Activated T-cell treated with anti-CD3 and anti-CD28 coated beads, Interleukin-2, amount 50 U/mL, for 72 hours (primary cell): ENCODE data around the gene ENTPD7. TPM values are rescaled to one million over a fixed set of nuclear protein-coding genes. Genes with fewer than 3 reads are reported as not detected.
"Not testable (repeated sequence)": the region's sequence is repeated elsewhere in the genome, so short reads cannot be mapped to it uniquely, and the experiment has no call there.

Source experiments
- ATAC-seq, 2 donors: fragments of 150-1000 bp; cut with Tn5 transposase; replicated peaks in 1 of 2; 2 replicates each; pipeline ENCODE4 v1.10.0; 2021; ENCODE audit warnings: moderate library complexity in 2 of 2, mild to moderate bottlenecking in 1 of 2
- DNase-seq, 2 donors: peaks; one replicate each; pipeline ENCODE4 v3.0.0; 2021 to 2022; ENCODE audit warnings: mixed read lengths in 1 of 2
- H3K27ac Mint-ChIP-seq: one replicate; pipeline ENCODE4 v1.8.0; 2022; ENCODE audit warnings: mild to moderate bottlenecking, moderate library complexity, mixed read lengths
- H3K27me3 Mint-ChIP-seq: one replicate; pipeline ENCODE4 v1.8.0; 2022; ENCODE audit warnings: low read depth, mixed read lengths
- H3K36me3 Mint-ChIP-seq, 2 donors: one replicate each; pipeline ENCODE4 v1.8.0; 2022; ENCODE audit warnings: mixed read lengths in 2 of 2, mild to moderate bottlenecking in 1 of 2; ENCODE audit not compliant: insufficient read depth in 2 of 2
- H3K4me1 Mint-ChIP-seq: one replicate; pipeline ENCODE4 v1.8.0; 2022; ENCODE audit warnings: low read depth, mixed read lengths
- H3K4me3 Mint-ChIP-seq, 2 donors: one replicate each; pipeline ENCODE4 v1.8.0; 2022; ENCODE audit warnings: mild to moderate bottlenecking in 2 of 2, mixed read lengths in 2 of 2, moderate library complexity in 2 of 2
- H3K9me3 Mint-ChIP-seq, 2 donors: one replicate each; pipeline ENCODE4 v1.8.0; 2022; ENCODE audit warnings: mixed read lengths in 2 of 2
- total RNA-seq, 2 donors: library from RNA; stranded (reverse); gene quantifications; one replicate each; pipeline ENCODE4 v1.2.3, GENCODE V29; 2022

The ENTPD7 gene
- total RNA-seq, 2 donors from 2014 or later: 3.9 to 4.1 TPM

DNA sequence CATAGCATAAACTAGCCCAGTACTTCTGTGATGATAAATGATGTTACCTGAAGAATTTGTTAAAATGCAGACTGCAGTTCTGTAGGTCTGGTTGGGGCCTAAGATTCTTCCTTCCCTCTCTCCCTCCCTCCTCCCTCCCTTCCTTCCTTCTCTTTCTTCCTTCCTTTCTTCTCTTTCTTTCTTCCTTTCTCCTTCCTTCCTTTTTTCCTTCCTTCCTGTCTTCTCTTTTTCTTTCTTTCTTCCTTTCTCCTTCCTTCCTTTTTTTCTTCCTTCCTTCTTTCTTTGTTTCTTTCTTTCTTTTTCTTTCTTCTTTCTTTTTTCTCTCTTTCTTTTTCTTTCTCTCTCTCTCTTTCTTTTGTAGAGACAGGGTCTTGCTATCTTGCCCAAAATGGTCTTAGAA is 35.4 kb upstream of the ENTPD7 start:
- peaks cover 21% of the 10 kb centered on the region for H3K4me1 Mint-ChIP-seq
- peaks cover 12% of the 10 kb centered on the region for H3K27me3 Mint-ChIP-seq
- no peaks in the 10 kb centered on the region for H3K9me3 Mint-ChIP-seq
- ATAC-seq (no peak), DNase-seq (no peak)
- peaks cover 4 to 8% of the 10 kb centered on the region in 2 donors for H3K36me3 Mint-ChIP-seq
- H3K4me3 Mint-ChIP-seq: no peak overlapping the region
- H3K27ac Mint-ChIP-seq: peak overlapping the region; percentile 1

DNA sequence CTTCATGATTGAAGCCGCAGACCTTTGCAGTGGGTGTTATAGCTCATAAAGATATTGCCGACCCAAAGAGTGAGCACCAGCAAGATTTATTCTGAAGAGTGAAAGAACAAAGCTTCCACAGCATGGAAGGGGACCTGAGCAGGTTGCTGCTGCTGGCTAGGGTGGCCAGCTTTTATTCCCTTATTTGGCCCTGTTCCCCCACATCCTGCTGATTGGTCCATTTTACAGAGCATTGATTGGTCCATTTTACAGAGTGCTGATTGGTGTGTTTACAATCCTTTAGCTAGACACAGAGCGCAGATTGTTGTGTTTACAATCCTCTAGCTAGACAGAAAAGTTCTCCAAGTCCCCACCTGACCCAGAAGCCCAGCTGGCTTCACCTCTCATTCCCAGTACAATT is 34.2 kb upstream of the ENTPD7 start:
- not testable (repeated sequence) for H3K9me3 Mint-ChIP-seq, DNase-seq, H3K27ac Mint-ChIP-seq, ATAC-seq, H3K36me3 Mint-ChIP-seq, H3K4me3 Mint-ChIP-seq
- Mint-ChIP-seq H3K4me1 (peaks cover 23% of the 10 kb centered on the region), H3K27me3 (peaks cover 12% of the 10 kb centered on the region)

DNA sequence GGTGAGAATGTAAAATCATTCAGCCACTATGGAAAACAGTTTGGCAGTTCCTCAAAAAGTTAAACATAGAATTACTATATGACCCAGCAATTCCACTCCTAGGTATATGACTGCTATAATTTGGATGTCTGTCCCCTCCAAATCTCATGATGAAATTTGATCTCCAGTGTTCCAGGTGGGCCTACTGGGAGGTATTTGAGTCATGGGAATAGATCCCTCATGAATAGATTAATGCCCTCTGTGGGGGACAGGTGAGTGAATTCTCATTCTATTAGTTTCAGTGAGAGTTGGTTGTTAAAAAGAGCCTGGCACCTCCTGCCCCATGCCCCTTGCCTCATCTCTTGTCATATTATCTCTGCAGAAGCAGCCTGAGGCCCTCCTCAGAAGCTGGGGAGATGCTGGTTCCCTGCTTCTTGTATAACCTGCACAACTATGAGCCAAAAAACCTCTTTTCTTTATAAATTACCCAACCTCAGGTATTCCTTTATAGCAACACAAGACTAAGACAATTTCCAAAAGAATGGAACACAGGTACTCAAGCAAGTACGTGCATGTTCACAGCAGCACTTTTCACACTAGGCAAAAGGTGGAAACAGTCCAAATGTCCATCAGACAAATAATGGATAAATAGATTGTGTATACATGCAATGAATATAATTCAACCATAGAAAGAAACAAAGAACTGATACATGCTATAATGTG is 30.2 kb upstream of the ENTPD7 start:
- no peak overlapping the region for H3K27ac Mint-ChIP-seq
- peaks cover 36% of the 10 kb centered on the region for H3K27me3 Mint-ChIP-seq
- no peaks in the 10 kb centered on the region for H3K36me3 Mint-ChIP-seq
- DNase-seq (no peak), ATAC-seq (no peak)
- no peak overlapping the region for H3K4me3 Mint-ChIP-seq
- peaks cover 17% of the 10 kb centered on the region for H3K4me1 Mint-ChIP-seq
- H3K9me3 Mint-ChIP-seq: no peaks in the 10 kb centered on the region

DNA sequence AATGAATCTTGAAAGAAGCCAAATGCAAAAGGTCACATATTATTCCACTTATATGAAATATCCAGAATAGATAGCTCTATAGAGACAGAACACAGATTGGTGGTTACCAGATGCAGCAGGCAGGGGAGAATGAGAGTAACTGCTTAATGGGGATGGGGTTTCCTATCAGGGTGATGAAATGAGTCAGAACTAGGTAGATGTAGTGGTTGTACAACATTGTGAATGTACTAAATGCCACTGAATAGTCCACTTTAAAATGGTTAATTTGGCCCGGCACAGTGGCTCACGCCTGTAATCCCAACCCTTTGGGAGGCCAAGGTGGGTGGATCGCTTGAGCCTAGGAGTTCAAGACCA is 29.7 kb upstream of the ENTPD7 start:
- DNase-seq (no peak), ATAC-seq (peak; percentile 49 to 59)
- H3K27ac Mint-ChIP-seq: no peak overlapping the region
- peaks cover 41% of the 10 kb centered on the region for H3K27me3 Mint-ChIP-seq
- no peaks in the 10 kb centered on the region for H3K9me3 Mint-ChIP-seq
- H3K36me3 Mint-ChIP-seq: no peaks in the 10 kb centered on the region
- no peak overlapping the region for H3K4me3 Mint-ChIP-seq
- H3K4me1 Mint-ChIP-seq: peaks cover 17% of the 10 kb centered on the region

DNA sequence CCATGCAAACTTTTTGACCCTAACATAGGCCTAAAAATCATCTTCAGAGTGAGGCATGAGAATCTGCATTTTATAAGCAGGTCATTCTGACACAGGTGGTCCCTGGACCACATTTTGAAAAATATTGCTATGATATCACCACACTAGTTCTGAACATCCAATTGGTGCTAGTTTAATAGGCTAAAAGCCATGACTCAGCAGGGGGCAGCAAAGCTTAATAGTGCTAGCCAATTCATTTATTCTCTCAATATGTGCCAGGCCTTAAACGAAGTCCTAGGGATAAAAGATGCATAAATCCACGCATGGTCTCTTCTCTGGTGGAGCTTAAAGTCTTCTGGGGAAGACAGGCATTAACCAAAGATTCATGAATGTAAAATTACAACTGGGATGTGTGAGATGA is 28.9 kb upstream of the ENTPD7 start:
- peaks cover 17% of the 10 kb centered on the region for H3K4me1 Mint-ChIP-seq
- H3K4me3 Mint-ChIP-seq: no peak overlapping the region
- peaks cover 43% of the 10 kb centered on the region for H3K27me3 Mint-ChIP-seq
- DNase-seq (no peak), ATAC-seq (no peak)
- H3K9me3 Mint-ChIP-seq: no peaks in the 10 kb centered on the region
- no peaks in the 10 kb centered on the region for H3K36me3 Mint-ChIP-seq
- H3K27ac Mint-ChIP-seq: no peak overlapping the region

DNA sequence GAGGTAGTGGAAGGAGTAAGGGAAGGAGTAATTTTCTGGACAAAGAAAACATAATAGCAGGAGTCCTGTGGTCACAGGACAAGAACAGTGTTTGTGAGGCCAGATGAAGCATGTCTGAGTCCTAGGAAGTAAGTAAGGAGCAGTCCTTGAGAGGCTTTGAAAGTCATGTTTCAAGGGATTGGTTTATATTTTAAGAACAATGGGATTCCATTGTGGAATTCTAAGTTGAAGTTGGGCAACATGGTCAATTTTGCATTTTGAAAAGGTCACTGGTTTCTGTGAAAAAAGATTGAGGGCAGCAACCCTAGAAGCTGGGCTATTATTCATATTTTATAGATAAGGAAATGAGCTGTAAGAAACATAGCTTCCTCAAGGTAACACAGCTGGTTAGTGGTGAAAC is 28.3 kb upstream of the ENTPD7 start:
- no peak for DNase-seq
- Mint-ChIP-seq H3K9me3 (no peaks in the 10 kb centered on the region), H3K36me3 (no peaks in the 10 kb centered on the region), H3K27ac (no peak overlapping the region), H3K4me3 (no peak overlapping the region), H3K4me1 (peaks cover 17% of the 10 kb centered on the region), H3K27me3 (peaks cover 38% of the 10 kb centered on the region)
- no peak for ATAC-seq

DNA sequence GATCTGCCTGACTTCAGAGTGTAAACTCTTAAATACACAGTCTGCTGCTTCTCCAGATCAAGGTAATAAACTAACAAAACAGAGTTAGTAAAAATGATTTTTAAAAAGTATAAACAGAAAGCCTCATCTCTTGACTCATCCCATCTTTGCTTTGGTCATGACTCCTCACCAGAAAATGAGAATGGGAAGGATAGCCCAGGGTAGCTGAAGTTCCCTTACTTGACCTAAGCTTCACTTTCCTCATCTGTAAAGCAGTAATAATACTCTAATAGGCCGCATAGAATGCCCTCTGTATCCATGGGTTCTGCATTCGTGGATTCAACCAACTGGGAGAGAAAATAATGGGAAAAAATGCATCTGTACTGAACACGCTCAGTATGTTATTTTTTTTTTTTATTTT is 27.8 kb upstream of the ENTPD7 start:
- no peaks in the 10 kb centered on the region for H3K36me3 Mint-ChIP-seq
- peaks cover 17% of the 10 kb centered on the region for H3K4me1 Mint-ChIP-seq
- DNase-seq (no peak), ATAC-seq (no peak)
- H3K27me3 Mint-ChIP-seq: peaks cover 43% of the 10 kb centered on the region
- H3K27ac Mint-ChIP-seq: no peak overlapping the region
- no peak overlapping the region for H3K4me3 Mint-ChIP-seq
- no peaks in the 10 kb centered on the region for H3K9me3 Mint-ChIP-seq

DNA sequence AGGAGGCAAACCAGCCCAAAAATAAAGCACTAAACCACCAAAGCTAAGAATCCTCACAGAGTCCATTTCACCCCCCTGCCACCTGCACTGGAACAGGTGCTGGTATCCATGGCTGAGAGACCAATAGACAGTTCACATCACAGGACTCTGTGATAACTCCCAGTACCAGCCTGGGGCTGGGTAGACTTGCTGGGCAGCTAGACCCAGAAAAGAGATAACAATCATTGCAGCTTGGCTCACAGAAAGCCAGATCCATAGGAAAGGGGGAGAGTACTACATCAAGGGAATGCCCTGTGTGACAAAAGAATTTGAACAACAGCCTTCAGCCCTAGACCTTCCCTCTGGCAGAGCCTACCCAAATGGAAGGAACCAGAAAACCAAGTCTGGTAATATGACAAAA is 25.5 kb upstream of the ENTPD7 start:
- Mint-ChIP-seq H3K4me3 (no peak overlapping the region), H3K27me3 (peaks cover 57% of the 10 kb centered on the region), H3K9me3 (no peaks in the 10 kb centered on the region), H3K4me1 (peaks cover 7% of the 10 kb centered on the region), H3K27ac (no peak overlapping the region), H3K36me3 (no peaks in the 10 kb centered on the region)
- DNase-seq (no peak), ATAC-seq (no peak)

DNA sequence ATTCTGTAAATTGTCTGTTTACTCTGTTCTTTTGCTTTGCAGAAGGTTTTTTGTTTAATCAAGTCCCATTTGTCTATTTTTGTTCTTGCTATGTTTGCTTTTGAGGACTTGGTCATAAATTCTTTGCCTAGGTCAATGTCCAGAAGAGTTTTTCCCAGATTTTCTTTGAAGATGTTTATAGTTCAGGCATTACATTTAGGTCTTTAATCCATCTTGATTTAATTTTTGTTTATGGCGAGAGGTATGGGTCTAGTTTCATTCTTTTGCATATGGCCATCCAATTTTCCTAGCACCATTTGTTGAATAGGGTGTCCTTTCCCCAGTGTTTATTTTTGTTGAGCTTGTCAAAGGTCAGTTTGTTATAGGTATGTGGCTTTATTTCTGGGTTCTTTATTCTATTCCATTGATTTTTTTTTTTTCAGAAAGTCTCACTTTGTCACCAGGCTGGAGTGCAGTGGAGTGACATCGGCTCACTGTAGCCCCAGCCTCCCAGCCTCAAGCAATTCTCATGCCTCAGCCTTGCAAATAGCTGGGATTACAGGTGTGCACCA is 11.6 kb upstream of the ENTPD7 start:
- H3K27me3 Mint-ChIP-seq: peaks cover 59% of the 10 kb centered on the region
- ATAC-seq: no peak

DNA sequence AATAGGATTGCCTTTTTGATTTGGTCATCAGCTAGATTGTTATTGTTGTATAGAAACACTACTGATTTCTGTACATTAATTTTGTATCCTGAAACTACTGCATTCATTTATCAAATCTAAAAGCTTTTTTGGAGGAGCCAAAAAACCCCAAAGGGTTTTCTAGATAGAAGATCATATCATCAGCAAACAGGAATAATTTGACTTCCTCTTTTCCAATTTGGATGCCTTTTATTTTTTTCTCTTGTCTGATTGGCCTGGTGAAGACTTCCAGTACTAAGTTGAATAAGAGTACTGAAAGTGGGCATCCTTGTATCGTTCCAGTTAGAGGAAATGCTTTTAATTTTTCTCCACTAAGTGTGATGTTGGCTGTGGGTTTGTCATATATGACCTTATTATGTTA is 10.6 kb upstream of the ENTPD7 start:
- peaks cover 52% of the 10 kb centered on the region for H3K27me3 Mint-ChIP-seq
- H3K9me3 Mint-ChIP-seq: peaks cover 3 to 8% of the 10 kb centered on the region in 2 donors
- no peak for ATAC-seq
- H3K27ac Mint-ChIP-seq: no peak overlapping the region
- no peaks in the 10 kb centered on the region for H3K4me1 Mint-ChIP-seq
- H3K4me3 Mint-ChIP-seq: no peak overlapping the region
- H3K36me3 Mint-ChIP-seq: peaks cover 2 to 8% of the 10 kb centered on the region in 2 donors
- DNase-seq: no peak

More for the DNA sequence above, 11.6 kb upstream of the ENTPD7 start:
- H3K9me3 Mint-ChIP-seq: peaks cover 3 to 8% of the 10 kb centered on the region in 2 donors
- H3K4me1 Mint-ChIP-seq: no peaks in the 10 kb centered on the region
- no peak overlapping the region for H3K4me3 Mint-ChIP-seq
- H3K36me3 Mint-ChIP-seq: peaks cover 2 to 8% of the 10 kb centered on the region in 2 donors
- DNase-seq: no peak
- no peak overlapping the region for H3K27ac Mint-ChIP-seq

DNA sequence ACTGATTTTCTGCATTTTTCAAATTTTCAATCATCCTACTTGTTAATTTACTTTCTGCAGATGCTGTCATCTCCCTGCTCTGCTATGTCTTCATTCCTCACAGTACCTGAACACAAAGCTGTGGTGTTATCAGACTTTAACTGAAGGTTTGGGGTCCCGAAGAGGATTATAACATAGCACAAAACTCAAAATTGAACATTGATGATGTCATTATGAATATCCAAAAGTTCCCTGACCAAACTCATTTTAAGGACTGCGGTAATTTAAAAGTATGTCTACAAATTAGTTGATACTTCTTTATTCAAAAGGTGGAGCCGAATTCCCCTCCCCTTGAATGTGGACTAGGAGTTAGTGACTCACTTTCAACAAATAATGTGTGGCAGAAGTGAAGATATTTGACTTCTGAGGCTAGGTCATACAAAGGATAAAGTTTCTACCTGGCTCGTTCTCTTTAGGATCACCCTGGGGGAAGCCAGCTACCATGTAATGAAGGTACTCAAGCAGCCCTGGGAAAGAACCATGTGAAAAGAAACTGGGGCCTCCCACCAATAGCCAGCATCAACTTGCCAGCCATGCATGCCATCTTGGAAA is 6.4 kb upstream of the ENTPD7 start:
- Mint-ChIP-seq H3K36me3 (peaks cover 0 to 2% of the 10 kb centered on the region in 2 donors), H3K4me3 (no peak overlapping the region), H3K4me1 (peaks cover 6% of the 10 kb centered on the region), H3K27ac (no peak overlapping the region), H3K9me3 (no peaks in the 10 kb centered on the region), H3K27me3 (peaks cover 46% of the 10 kb centered on the region)
- DNase-seq (no peak), ATAC-seq (no peak)

DNA sequence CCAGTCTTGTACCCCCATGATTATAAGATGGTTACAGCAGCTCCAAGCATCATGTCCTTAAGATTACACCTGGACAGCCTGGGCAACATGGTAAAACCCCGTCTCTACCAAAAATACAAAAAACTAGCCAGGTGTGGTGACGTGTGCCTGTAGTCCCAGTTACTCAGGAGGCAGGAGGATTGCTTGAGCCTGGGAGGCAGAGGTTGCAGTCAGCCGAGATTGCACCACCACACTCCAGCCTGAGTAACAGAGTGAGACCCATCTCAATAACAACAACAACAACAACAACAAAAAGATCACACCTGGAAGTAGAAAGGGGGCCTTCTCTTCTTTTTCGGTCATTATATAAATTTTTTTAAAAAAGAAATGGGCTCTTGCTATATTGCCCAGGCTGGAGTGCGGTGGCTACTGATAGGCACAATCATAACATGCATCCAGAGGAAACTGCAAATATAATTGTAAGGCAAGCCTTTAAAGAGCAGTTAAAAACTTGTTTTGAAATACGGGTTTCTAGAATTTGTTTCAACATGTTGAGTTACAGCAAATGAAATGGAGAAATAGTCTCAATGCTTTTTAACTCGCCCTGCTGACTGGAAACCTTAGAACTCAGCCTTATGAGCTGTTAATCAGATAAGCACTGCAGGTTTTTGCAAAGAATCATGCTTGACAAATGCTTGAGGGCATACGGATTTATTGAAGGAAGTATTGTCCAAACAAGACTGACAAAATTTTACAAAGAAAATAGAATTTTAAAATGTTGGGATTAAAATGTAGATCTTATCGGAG is 4.7 kb upstream of the ENTPD7 start:
- DNase-seq: no peak
- H3K4me1 Mint-ChIP-seq: peaks cover 20% of the 10 kb centered on the region
- H3K4me3 Mint-ChIP-seq: no peak overlapping the region
- ATAC-seq: no peak
- H3K27me3 Mint-ChIP-seq: peaks cover 31% of the 10 kb centered on the region
- H3K27ac Mint-ChIP-seq: no peak overlapping the region
- H3K9me3 Mint-ChIP-seq: no peaks in the 10 kb centered on the region
- H3K36me3 Mint-ChIP-seq: peaks cover 0 to 2% of the 10 kb centered on the region in 2 donors
